NCI-H1436 (cell line): ENCODE results near the gene WIPF2.

ENCODE experiments used
- DNase-seq: peaks from one replicate; lab custom pipeline; 2025; lab: John Stamatoyannopoulos, UW

WIPF2 gene

GRCh38 chr17:40247926-40248495 lies 28.9 kb downstream of the WIPF2 start:
- DNase-seq, result no peak

DNA sequence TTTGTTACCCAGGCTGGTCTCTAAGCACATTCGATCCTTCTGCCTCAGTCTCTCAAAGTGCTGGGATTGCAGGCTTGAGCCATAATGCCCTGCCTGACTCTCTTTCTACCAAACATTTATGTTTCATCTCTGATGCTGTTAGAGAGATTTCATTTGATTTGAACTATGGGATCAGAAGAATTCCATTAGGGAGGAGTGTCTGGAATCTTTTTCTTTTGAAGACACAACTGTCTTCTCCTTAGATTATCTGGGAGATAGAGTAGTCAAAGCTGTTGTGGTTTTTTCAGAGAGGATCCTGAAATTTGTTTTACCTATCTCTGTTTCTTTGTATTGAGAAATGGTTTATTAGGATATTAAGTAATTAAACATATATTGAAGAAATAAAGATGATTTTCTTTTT lies 29.4 kb downstream of the WIPF2 start:
- DNase-seq, result no peak

DNA sequence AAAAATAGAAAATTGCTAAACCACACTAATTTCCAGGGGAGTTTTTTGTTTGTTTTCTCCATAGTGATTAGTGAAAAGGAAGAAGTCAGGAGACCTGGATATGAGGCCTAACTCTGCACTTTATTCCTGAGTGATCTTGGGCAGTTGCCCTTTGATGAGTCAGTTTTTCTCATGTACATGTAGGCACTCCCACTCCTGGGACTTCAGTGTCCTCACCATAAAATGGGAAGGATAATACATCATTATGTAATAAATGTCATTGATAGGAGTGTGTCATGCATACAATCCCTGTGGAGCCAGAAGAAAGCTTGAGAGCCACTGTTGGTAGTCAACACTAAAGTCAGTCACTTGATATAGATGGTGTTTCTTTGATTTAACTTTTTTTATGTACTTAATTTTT lies 32.5 kb downstream of the WIPF2 start:
- DNase-seq, result no peak

- no peak for DNase-seq
These were observed 34.5 kb downstream of the WIPF2 start for GRCh38 chr17:40253565-40253964.

GRCh38 chr17:40259505-40259904 lies 40.4 kb downstream of the WIPF2 start:
- no peak for DNase-seq

DNA sequence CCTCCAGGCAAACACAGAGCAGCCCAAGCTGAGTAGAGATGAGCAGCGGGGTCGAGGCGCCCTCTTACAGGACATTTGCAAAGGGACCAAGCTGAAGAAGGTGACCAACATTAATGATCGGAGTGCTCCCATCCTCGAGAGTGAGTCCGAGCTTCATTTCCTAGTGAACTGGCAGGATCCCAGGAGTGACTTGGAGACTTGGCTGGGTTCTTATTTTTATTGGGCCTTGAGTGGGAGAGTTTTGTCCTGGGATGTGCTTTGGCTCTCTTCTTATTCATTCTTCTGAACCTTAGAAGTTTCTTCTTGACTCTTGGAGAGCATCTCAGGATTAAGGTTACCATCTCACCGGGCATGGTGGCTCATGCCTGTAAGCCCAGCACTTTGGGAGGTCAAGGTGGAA lies 41.4 kb downstream of the WIPF2 start:
- DNase-seq, result no peak

DNA sequence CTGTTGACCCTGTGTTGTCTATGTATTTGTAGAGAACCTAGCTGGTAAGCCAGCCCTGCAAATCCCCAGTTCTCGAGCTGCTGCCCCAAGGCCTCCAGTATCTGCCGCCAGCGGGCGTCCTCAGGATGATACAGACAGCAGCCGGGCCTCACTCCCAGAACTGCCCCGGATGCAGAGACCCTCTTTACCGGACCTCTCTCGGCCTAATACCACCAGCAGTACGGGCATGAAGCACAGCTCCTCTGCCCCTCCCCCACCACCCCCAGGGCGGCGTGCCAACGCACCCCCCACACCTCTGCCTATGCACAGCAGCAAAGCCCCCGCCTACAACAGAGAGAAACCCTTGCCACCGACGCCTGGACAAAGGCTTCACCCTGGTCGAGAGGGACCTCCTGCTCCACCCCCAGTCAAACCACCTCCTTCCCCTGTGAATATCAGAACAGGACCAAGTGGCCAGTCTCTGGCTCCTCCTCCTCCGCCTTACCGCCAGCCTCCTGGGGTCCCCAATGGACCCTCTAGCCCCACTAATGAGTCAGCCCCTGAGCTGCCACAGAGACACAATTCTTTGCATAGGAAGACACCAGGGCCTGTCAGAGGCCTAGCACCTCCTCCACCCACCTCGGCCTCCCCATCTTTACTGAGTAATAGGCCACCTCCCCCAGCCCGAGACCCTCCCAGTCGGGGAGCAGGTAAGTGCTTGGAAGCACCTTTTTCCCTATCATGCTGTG lies 45.5 kb downstream of the WIPF2 start:
- DNase-seq, result no peak

- DNase-seq, result no peak
These were observed 46.2 kb downstream of the WIPF2 start for GRCh38 chr17:40265337-40265736.

DNA sequence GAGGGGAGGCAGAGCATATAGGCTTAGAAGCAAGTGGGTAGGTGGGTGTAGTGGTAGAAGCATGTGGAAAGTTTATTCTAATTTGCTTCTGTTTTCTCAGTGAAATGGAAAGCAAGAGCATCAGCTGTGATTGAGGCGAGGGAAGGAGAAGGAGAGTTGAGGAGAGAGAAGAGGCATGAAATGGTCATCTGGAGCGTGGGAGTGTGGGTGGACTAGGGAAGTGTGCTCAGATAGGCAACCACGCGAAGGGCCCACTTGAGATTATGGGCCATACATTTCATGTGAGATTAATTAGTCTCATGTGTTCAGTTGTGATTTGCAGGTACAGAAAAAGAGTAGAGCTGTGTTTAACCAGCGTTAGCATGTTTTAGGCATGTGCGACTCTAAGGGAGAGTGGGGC lies 47.8 kb downstream of the WIPF2 start:
- no peak for DNase-seq

GRCh38 chr17:40268141-40268712 lies 49.1 kb downstream of the WIPF2 start:
- no peak for DNase-seq

GRCh38 chr17:40278414-40278813 lies 59.3 kb downstream of the WIPF2 start:
- no peak for DNase-seq

GRCh38 chr17:40279402-40279801 lies 60.3 kb downstream of the WIPF2 start:
- no peak for DNase-seq

- no peak for DNase-seq
These were observed 62.6 kb downstream of the WIPF2 start for GRCh38 chr17:40281663-40282062.

GRCh38 chr17:40283662-40284061 lies 64.6 kb downstream of the WIPF2 start:
- DNase-seq, result no peak

GRCh38 chr17:40284085-40284713 lies 65.1 kb downstream of the WIPF2 start:
- no peak for DNase-seq

DNA sequence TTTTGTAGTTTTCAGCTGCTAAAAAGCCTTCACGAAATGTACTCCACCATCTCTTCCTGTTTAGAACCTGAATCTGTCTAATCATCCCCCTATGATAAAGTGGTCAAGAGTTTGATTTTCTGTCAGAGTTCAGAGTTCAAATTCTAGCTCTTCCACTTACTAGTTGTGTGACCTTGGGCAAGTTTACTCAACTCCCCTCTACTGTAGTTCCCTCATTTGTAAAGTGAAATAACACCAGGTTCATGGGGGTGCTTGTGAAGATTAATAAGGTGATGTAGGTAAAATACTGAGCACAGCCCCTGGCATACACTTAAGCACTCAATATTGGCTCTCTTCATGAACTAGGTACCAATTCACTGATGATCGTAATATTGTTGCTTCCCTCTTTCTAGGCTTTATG lies 67.4 kb downstream of the WIPF2 start:
- no peak for DNase-seq

- DNase-seq, result no peak
These were observed 68.0 kb downstream of the WIPF2 start for GRCh38 chr17:40287159-40287493.

GRCh38 chr17:40287494-40288369 lies 68.6 kb downstream of the WIPF2 start, which contains the start of gene CDC6:
Gene CDC6, plus strand, starts transcription at chr17:40287879. Its CDS starts 1,542 bp downstream, at chr17:40289421.
- peak; percentile 100 for DNase-seq

DNA sequence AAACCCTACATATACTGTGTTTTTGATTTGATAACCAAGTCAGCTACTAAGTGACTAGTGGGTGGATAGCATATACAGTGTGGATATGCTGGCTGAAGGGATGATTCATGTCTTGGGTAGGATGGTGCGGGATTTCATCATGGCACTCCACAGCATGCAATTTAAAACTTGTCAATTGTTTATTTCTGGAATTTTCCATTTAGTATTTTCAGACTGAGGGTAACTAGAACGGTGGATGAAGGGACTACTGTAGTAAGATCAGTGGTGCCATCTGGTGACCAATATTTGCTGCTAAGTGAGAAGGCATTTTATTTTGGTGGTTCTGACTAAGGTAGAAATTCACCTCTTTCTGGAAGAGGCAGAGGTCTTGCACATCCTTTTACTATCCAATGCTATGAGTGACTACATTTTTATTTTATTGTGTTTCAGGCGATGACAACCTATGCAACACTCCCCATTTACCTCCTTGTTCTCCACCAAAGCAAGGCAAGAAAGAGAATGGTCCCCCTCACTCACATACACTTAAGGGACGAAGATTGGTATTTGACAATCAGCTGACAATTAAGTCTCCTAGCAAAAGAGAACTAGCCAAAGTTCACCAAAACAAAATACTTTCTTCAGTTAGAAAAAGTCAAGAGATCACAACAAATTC lies 71.7 kb downstream of the WIPF2 start:
- peak; percentile 49 for DNase-seq

DNA sequence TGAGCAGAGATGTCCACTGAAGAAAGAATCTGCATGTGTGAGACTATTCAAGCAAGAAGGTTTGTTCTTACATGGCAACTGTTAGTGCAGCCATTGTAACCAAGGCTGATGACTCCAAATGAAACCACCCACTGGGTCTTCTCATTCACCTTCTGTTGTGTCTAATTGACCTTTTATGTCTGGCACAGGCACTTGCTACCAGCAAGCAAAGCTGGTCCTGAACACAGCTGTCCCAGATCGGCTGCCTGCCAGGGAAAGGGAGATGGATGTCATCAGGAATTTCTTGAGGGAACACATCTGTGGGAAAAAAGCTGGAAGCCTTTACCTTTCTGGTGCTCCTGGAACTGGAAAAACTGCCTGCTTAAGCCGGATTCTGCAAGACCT lies 72.2 kb downstream of the WIPF2 start:
- DNase-seq, result no peak

GRCh38 chr17:40293363-40293762 lies 74.3 kb downstream of the WIPF2 start:
- DNase-seq, result no peak
